Activated effector memory CD4-positive, alpha-beta T cell treated with Interleukin-2 at 50 U/mL for 16 hours (primary cell): ENCODE results near the gene DHRS7B.
"Not testable (repeated sequence)": the region's sequence is repeated elsewhere in the genome, so short reads cannot be mapped to it uniquely, and the experiment has no call there.

Source experiments
- DNase-seq: peaks from one replicate; pipeline ENCODE4 v3.0.0-alpha.2; 2020

Gene DHRS7B

GRCh38 chr17:21212826-21213637, 86.3 kb downstream of the DHRS7B start:
- DNase-seq, result no peak

- DNase-seq, result no peak
These were observed 86.9 kb downstream of the DHRS7B start for GRCh38 chr17:21213638-21214014.

GRCh38 chr17:21214015-21214776, 87.4 kb downstream of the DHRS7B start, which contains the start of gene TMEM11:
TSS of gene TMEM11 (minus strand) at chr17:21214161. CDS start at chr17:21214152, 9 bp downstream.
- DNase-seq, result peak; percentile 92

GRCh38 chr17:21214777-21215541, 88.2 kb downstream of the DHRS7B start:
- DNase-seq, result no peak

GRCh38 chr17:21215935-21216334, 89.2 kb downstream of the DHRS7B start:
- no peak for DNase-seq

GRCh38 chr17:21217346-21217745, 90.6 kb downstream of the DHRS7B start:
- DNase-seq, result no peak

- no peak for DNase-seq
These were observed 91.3 kb downstream of the DHRS7B start for GRCh38 chr17:21218101-21218500.

GRCh38 chr17:21218831-21219380, 92.1 kb downstream of the DHRS7B start:
- DNase-seq, result no peak

- DNase-seq, result no peak
These were observed 96.3 kb downstream of the DHRS7B start for GRCh38 chr17:21223086-21223485.

- not testable (repeated sequence) for DNase-seq
These were observed 100.5 kb downstream of the DHRS7B start for GRCh38 chr17:21227277-21227676.

- no peak for DNase-seq
These were observed 101.3 kb downstream of the DHRS7B start for GRCh38 chr17:21228111-21228510.

- DNase-seq, result no peak
These were observed 102.1 kb downstream of the DHRS7B start for GRCh38 chr17:21228845-21229244.

- no peak for DNase-seq
These were observed 104.8 kb downstream of the DHRS7B start for GRCh38 chr17:21231533-21231932.

- no peak for DNase-seq
These were observed 105.4 kb downstream of the DHRS7B start for GRCh38 chr17:21232033-21232749.

GRCh38 chr17:21233581-21234347, 107.0 kb downstream of the DHRS7B start:
- no peak for DNase-seq

- no peak for DNase-seq
These were observed 109.2 kb downstream of the DHRS7B start for GRCh38 chr17:21235921-21236320.

- no peak for DNase-seq
These were observed 113.1 kb downstream of the DHRS7B start for GRCh38 chr17:21239680-21240368.

- no peak for DNase-seq
These were observed 113.7 kb downstream of the DHRS7B start for GRCh38 chr17:21240369-21241055.
